GM10266 (cell line): ENCODE measurements around the gene ATL3.
A peak's percentile ranks its signal among the peaks of the same experiment; 100 is the strongest.
"Not testable (repeated sequence)": the region's sequence is repeated elsewhere in the genome, so short reads cannot be mapped to it uniquely, and the experiment has no call there.

ENCODE experiments used
- DNase-seq: peaks from one replicate; pipeline ENCODE4 v3.0.0; 2012; ENCODE audit errors: extremely low spot score
- TF ChIP-seq, protein P1 (sequence below): IDR thresholded peaks from 2 replicates; pipeline ENCODE4 v1.5.1; 2012; ENCODE audit warnings: mild to moderate bottlenecking, low read depth; ENCODE audit not compliant: control insufficient read depth, insufficient read depth; ENCODE audit errors: missing control alignments

Gene ATL3

DNA sequence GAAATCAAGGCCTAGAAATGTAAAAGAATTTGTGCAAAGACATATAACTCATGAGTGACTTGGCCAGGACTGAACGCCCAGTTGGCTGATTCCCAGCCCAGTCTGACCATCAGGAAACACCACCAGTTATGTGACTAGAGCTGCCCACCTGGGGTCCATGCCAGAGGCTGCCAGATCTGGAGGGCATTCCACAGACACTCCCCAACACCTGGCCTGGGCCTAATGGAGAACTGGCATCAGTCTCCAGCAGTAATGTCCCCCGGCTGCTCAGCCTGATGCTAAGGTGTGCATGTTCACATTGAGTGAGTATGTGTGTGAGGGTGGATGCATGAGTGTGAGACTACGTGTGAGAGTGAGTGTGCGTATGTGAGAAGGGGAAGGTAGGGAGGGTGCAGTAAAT is 72.6 kb downstream of the ATL3 start:
- TF ChIP-seq, protein P1, sequence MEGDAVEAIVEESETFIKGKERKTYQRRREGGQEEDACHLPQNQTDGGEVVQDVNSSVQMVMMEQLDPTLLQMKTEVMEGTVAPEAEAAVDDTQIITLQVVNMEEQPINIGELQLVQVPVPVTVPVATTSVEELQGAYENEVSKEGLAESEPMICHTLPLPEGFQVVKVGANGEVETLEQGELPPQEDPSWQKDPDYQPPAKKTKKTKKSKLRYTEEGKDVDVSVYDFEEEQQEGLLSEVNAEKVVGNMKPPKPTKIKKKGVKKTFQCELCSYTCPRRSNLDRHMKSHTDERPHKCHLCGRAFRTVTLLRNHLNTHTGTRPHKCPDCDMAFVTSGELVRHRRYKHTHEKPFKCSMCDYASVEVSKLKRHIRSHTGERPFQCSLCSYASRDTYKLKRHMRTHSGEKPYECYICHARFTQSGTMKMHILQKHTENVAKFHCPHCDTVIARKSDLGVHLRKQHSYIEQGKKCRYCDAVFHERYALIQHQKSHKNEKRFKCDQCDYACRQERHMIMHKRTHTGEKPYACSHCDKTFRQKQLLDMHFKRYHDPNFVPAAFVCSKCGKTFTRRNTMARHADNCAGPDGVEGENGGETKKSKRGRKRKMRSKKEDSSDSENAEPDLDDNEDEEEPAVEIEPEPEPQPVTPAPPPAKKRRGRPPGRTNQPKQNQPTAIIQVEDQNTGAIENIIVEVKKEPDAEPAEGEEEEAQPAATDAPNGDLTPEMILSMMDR = no peak
- DNase-seq = no peak

DNA sequence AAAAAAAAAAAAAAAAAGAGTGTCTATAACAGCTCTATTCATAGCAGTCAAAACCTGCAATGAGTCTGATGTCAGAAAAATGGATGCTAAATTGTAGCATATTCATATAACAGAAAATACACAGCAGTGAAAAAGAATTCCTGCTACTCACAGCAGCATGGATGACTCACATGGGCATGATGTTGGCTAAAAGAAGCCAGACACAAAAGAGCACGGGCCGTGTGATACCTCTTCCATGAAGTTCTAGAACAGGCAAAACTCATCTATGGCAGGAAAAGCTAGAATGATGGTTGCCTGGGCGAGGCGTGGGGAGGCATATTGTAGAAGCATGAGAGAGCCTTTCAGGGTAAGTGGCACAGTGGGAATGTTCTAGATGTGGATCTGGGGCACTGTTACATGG is 75.9 kb downstream of the ATL3 start:
- no peak for DNase-seq
- TF ChIP-seq, protein P1 = no peak

- DNase-seq = no peak
Observed at GRCh38 chr11:63592975-63593395, 78.2 kb downstream of the ATL3 start.

DNA sequence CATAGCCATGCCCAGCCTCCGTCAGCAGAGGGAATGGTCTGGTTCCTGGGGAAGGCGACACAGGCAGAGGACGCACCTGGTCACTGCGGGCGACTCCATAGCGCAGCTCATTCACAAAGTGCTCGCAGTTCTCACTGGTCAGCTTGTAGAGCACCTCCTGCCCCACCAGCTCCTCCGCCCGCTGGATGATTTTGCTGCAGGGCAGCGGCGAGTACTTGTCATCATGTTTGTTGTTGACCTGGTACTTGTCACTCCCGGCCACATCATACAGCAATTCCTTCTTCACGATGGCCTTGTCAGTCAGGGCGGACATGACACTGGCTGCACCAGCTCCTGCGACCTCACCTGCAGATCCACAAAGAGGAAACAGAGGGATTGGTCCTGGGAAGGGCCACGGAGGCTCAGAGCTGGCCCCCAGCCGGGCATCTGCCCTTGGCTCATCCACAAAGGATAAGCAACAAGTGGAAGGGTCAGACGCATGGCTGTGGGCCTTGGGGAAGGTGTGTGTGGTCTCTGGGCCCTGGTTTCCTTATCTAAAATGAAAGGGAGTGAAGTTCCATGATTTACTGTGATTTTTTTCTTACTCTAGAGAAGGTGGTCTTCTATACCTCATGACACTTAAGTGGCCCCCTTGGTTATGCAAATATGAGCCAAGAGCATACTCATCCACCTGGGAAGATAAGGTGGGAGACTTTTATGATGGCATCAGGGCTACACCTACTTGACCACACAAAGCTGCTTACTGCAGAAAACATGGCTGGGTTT is 81.0 kb downstream of the ATL3 start:
- TF ChIP-seq, protein P1 = no peak

More at GRCh38 chr11:63592975-63593395, 78.2 kb downstream of the ATL3 start:
- TF ChIP-seq, protein P1 = peak; percentile 62

DNA sequence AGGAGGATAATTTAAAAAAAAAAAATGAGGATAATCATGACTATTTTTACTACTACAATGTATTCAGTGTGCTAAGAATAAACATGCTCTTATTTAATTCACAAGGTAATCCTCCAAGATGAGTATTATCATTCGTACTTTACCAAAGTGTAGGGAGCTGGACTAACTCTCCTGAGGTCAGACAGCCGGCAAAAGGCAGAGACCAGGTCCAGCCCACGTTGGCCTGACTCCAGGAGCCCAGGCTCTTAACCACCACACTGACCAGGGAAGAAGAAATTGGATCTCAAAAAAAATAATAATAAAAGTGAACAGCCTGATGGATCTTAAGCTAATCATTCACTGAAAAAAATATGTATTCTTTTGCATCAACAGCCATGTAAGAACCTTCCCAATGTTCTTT is 82.2 kb downstream of the ATL3 start:
- TF ChIP-seq, protein P1 = no peak
- DNase-seq = no peak

More for the DNA sequence above, 81.0 kb downstream of the ATL3 start:
- DNase-seq = no peak

- TF ChIP-seq, protein P1 = no peak
- DNase-seq = no peak
Observed at GRCh38 chr11:63586451-63587166, 84.6 kb downstream of the ATL3 start.

DNA sequence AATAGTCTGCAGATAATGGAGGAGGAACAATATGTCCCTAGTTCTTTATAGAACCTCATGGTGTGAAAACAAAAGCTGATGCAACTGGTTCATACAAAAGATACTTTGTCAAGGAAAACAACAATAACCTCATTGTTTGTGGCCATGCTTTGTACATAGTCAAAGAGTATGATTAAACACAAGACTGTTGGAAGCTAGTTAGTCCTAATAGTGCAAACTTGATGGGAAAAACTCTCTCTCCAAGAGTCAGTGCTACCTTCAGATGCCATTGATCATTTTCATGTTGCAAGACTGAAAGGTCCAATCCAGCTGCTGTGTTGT is 87.9 kb downstream of the ATL3 start:
- DNase-seq = no peak
- TF ChIP-seq, protein P1 = no peak

GRCh38 chr11:63581224-63581623 is 90.0 kb downstream of the ATL3 start:
- not testable (repeated sequence) for DNase-seq

- DNase-seq = not testable (repeated sequence)
Observed at GRCh38 chr11:63578882-63579281, 92.3 kb downstream of the ATL3 start.
